NCI-H226 (cell line): ENCODE results near the gene HCFC2.
A peak's percentile ranks its signal among the peaks of the same experiment; 100 is the strongest.
"Not testable (repeated sequence)": the region's sequence is repeated elsewhere in the genome, so short reads cannot be mapped to it uniquely, and the experiment has no call there.

ENCODE experiments used
- DNase-seq: peaks from one replicate; pipeline ENCODE4 v3.0.0-alpha.2; 2015

Gene HCFC2

GRCh38 chr12:104064031-104064841 lies at the start of gene HCFC2:
Gene HCFC2, plus strand, starts transcription at chr12:104064531. Its CDS starts 30 bp downstream, at chr12:104064561.
- DNase-seq, result peak; percentile 87

GRCh38 chr12:104021862-104022261 lies 42.5 kb upstream of the HCFC2 start:
- DNase-seq, result not testable (repeated sequence)

DNA sequence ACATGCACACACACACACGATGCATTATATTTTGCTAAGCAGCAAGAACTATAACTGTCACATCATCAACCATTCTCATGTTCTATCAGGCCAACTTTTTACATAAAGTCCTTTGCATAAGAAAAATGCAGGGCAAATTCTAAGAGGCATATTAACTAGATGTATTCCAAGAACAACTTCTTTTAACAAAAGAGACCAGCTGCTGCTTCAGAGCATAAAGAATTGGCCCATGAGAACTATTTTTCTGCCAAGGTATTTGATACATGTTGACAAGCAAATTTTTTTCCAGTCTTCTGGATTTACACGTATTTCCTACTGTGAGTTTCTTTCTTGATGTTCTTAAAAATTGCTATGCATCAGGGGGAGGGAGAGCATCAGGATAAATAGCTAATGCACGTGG lies 41.5 kb upstream of the HCFC2 start:
- DNase-seq, result no peak

GRCh38 chr12:104023710-104024109 lies 40.6 kb upstream of the HCFC2 start:
- DNase-seq, result no peak

DNA sequence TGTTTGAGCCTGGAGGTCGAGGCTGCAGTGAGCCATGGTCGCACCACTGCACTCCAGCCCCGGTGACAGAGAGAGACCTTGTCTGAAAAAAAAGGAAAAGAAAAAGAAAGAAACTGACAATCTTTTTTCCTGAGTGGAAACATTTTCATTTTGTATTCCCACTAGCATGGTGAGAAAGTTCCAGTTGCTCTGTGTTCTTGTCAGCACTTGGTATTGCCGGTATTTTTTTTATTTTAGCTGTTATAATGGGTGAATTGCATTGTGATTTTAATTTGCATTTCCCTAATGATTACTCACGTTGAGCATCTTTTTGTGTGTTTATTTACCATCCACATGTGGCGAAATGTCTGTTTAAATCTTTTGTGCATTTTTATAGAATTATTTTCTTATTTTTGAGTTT lies 40.0 kb upstream of the HCFC2 start:
- DNase-seq, result no peak

DNA sequence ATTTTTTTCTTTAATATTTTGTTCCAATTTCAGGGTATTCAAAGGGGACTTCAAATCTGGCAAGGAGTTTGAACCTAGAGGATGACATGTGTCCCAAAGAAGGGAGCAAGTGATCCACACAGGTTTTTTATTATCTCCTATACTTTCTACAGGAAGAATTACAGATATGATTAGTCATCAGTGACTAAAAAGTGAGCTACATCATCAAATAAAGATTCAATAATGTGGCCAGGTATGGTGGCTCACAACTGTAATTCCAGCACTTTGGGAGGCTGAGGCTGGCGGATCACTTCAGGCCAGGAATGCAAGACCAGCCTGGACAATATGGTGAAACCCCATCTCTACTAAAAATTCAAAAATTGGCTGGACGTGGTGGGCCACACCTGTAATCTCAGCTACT lies 38.6 kb upstream of the HCFC2 start:
- no peak for DNase-seq

DNA sequence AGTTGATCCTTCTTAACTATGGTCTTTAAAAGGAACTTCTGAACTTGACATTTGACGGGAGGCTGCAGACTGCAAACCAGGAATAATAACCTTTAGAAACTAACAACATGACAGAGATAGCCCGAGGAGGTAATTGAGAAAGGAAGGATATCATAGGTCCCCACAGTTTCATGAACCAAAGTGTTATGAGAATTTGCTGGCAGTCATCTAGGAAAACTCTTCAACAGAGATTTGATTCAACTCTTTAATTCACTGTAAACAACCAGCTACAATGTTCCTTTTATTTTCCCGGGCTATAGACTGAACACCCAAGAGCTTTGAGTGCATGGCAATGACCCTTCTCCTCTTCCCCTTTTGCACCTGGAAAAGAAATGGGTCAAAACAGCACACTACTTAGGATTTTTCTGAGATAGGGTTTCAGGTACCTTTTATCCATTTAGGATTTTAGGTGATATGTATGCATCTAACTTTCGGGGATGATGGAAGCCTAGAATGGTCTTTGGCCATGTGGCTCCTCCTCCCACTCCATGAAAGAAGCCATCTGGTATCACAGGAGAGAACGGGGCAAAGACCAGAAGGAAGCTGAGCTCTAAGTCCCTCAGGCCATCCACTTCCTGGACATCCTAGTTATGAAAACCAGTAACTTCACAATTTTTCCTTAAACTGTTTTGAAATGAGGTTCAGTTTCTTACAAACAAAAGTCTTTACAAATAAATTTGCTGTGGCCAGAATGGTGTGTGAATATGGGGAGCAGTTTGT lies 37.3 kb upstream of the HCFC2 start:
- DNase-seq, result no peak

DNA sequence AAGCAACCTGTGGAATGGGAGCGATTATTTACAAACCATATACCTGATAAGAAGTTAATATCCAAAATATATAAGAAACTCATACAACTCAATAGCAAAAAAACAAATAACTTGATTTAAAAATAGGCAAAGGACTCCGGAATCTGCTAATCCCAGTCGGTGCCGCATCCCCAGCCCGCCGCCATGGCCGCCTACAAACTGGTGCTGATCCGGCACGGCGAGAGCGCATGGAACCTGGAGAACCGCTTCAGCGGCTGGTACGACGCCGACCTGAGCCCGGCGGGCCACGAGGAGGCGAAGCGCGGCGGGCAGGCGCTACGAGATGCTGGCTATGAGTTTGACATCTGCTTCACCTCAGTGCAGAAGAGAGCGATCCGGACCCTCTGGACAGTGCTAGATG lies 33.7 kb upstream of the HCFC2 start:
- not testable (repeated sequence) for DNase-seq

DNA sequence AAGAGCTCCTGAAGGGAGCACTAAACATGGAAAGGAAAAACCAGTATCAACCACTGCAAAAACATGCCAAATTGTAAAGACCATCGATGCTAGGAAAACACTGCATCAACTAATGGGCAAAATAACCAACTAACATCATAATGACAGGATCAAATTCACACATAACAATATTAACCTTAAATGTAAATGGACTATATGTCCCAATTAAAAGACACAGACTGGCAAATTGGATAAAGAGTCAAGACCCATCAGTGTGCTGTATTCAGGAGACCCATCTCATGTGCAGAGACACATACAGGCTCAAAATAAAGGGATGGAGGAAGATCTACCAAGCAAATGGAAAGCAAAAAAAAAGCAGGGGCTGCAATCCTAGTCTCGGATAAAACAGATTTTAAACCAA lies 28.2 kb upstream of the HCFC2 start:
- not testable (repeated sequence) for DNase-seq

DNA sequence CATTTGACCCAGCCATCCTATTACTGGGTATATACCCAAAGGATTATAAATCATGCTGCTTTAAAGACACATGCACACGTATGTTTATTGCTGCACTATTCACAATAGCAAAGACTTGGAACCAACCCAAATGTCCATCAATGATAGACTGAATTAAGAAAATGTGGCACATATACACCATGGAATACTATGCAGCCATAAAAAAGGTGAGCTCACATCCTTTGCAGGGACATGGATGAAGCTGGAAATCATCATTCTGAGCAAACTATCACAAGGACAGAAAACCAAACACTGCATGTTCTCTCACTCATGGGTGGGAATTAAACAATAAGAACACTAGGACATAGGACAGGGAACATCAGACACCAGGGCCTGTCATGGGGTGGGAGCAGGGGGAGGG lies 24.6 kb upstream of the HCFC2 start:
- not testable (repeated sequence) for DNase-seq

GRCh38 chr12:104042580-104042979 lies 21.8 kb upstream of the HCFC2 start:
- DNase-seq, result no peak

DNA sequence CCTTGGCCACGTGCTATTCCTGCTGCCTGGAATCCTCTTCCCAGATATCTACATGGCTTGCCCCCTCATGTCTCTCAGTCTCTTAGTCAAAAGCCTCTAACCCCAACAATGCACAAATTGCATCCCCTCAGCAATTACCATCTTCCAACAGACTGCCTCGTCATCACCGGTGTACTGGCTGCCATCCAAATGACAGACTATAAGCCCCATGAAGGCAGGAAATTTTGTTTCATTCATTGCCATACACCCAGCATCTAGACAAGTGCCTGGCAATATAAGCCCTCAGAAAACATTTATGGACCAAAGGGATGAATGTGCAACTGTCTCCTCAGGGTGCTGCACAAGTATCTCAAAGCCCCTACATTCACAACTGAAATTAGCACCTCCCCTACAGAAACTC lies 20.2 kb upstream of the HCFC2 start:
- DNase-seq, result no peak

DNA sequence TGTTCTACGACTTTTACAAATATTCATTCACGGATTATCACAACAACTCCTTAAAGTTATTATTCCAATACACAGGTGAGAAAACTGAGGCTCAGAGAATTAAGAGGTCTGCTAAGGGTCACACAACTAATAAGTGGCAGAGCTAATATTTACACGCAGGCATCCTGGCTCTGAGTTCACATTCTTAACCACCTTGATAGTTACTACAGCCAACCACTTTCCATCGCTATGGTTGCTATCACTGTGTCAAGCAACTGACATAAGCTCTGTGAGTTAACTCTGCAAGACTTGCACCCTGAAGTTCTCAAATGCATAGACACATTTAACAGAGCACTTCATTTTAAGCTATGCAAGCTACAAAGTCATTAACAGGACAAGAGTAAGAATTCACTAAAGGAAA lies 18.0 kb upstream of the HCFC2 start:
- DNase-seq, result no peak

DNA sequence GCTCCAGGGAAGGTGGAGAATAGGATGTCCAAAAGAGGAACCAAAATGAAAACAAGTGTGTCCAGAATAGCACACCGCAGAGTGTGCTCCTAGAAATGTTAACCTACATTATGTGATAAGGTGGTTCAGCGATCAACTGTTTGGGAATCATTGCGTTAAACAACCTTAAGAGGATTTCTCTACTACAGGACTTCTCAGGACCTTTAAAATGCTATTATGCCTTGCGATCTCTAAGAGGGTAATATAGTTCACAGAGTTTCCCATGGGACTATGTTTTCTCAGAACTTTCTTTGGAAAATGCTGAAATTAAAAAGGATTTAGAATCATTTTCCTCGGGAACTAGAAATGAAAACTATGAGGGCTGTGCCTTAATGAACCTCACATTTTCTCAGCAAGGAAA lies 16.2 kb upstream of the HCFC2 start:
- DNase-seq, result no peak

GRCh38 chr12:104048811-104049210 lies 15.5 kb upstream of the HCFC2 start:
- no peak for DNase-seq

DNA sequence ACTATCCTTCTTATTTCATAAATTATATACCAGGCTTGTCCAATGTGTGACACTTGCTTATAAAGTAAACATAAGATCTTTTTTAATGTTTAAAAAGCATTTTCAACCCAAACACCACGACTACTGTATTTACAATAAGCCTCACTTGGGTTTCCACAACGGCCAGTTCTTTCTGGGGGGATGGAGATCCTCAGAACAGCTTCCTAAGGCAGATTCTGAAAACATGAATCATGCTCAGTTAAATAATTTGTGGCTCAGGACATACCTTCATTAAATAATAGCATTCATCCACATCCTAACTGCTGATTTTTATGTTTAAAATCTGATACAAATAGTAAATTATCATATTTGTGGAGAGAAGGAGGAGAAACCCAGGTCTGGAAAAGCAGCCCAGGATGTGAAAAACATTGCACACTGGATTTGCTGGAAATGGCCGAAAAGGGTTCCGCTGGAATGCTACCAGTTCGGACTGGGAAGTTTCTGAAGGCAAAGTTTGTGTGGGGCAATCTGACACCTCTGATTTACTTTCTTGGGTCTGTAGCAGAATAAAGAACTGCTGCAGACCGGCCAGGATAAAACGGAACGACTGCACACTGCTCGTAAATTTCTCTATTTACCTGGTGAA lies 14.9 kb upstream of the HCFC2 start:
- no peak for DNase-seq

DNA sequence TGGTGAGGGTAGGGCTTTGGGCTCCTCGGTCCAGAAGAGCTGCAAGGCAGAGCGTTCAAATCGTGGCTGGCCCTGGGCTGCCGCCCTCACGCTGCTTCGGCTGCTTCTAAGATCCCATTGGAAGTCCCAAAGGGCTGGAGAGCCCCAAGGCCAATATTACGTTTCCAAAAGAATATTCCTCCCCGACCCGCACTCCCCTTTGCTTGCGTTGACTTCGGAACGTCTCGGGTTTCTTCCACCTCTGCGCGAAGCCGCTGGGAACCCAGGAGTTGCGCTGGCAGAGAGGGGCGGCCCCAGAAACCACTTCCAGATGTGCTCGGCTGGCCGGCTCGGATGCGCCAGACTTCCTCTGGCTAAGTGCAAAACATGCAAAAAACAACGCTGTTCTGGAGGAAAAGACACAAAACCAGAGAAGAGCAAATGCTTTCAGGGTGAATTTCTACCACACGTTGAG lies 14.4 kb upstream of the HCFC2 start, which contains the start of gene GLT8D2:
Gene GLT8D2 (minus strand): TSS at position 285 of the 454 bp plus-strand sequence. CDS start 30,539 bp downstream, outside the sequence.
- no peak for DNase-seq

DNA sequence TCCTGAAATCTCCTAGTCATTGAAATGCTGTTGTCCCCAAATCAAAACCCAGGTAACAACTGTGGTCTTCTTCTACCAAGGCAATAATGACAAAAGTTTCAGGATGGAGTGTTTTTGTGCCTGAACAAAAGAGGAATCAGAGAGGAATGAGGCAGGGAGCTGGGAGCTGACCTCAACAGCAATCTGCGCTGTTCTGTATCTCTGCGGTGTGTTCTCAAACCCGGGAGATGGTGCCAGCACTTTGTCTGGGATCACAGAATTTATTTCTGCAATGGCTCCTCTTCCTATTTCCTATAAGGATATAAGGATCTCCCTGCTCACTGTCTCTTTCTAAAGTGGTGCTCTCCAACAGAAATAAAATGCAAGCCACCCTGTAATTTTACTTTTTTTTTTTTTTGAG lies 13.9 kb upstream of the HCFC2 start:
- no peak for DNase-seq

DNA sequence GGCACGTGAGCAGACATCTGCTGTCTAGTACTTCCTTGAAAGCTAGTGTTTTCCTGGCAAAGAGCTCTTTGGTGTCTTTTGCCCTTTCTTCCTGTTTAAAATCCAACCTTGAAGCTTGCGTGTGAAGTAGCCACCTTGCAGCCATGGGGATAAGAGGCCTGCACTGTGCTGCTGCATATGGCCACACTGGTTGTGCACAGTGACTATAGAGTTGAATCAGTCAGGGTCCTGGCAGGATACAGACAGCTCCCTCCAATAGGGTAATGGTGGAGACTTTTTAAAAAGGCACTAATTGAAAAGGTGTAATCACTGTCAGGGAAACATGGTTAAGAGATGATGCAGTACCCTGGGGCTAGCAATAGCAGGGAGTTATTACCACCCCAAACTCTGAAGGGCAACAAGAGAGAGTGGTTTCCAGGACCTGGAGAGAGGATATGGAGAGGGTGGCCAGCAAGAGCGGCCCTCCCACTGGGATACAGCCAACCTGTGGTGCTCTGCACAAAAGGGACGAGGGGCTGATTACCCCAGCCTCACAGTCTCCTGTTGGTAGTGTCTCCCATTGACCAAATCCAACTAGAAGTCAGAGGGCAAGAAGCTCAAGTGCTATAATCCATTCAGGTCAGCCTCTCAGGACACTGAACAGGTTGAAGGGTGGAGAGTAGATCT lies 9.5 kb upstream of the HCFC2 start:
- DNase-seq, result no peak

- DNase-seq, result peak; percentile 79
Measured at GRCh38 chr12:104055686-104056388, 8.5 kb upstream of the HCFC2 start.

DNA sequence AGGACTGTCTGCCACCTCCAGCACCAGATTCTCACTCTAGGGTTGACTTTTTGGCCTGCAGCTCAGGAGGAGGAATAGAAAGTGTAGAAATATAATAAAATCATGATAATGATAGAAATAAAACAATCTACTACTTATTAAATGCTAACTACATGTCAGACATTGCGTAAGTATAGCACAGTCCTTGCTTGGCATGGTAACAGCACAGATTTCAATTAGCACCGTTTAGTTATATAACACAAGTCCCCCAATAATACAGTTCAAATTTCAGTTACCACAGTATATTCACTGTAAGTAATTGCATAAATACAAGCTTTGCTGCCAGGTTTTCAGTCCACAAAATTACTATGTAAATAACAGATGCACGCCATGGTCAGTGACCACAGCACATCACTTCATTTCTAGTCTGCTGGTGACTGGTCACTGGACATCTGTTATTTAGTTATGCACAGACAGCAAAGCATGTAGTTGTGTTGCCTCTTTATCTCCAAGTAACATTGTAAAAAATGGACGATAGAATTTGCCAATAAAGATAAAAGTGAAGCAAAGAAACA lies 7.8 kb upstream of the HCFC2 start:
- DNase-seq, result no peak

DNA sequence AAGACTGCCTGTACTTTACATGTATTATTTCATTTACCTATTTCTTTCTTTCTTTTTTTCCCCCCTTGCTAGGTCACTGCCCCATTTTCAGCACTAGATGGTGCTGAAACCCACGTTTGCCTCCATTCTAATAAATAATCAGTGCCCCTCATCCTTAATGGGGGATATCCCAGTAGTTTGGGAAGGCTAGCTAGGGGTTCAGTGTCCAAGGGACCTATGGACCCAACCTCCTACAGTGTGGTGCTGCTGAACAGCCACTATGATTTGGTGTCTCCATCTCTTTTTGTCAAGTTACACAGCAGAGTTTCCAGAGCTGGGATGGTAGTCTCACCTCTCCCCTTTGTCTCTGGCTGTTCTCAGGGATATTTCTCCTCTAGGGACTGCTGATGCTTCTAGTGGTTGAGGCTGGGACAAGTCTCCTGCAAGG lies 6.5 kb upstream of the HCFC2 start:
- no peak for DNase-seq
